K562 (cell line): Measurements from ENCODE around the gene NFYC. TPM values are rescaled to one million over a fixed set of nuclear protein-coding genes. Genes with fewer than 3 reads are reported as not detected.

Source experiments
- ATF1 ChIP-seq, 2 experiments: fragments of 450-650 bp in 1 of 2; IDR thresholded peaks; 2 replicates each; pipeline ENCODE4 v1.6.1; 2016; ENCODE audit warnings: missing compliant biosample characterization in 1 of 2, missing genetic modification characterization in 1 of 2
- CBX5 ChIP-seq: IDR thresholded peaks from 2 replicates; pipeline ENCODE4 v1.6.1; 2014; ENCODE audit warnings: low read depth, borderline replicate concordance
- CREB5 ChIP-seq: fragments of 250-450 bp; sonication (Bioruptor Pico); IDR thresholded peaks from 2 replicates; pipeline ENCODE4 v1.5.0; 2020; ENCODE audit warnings: mild to moderate bottlenecking
- DNMT1 ChIP-seq: fragments of 450-650 bp; IDR thresholded peaks from 2 replicates; pipeline ENCODE4 v1.6.1; 2016; ENCODE audit warnings: antibody characterized with exemption, mild to moderate bottlenecking
- ELK1 ChIP-seq: sonication (generic); formaldehyde crosslinking; IDR thresholded peaks from 2 replicates; pipeline ENCODE4 v1.8.1; 2022; ENCODE audit warnings: missing genetic modification reagents
- FOXM1 ChIP-seq, 2 experiments: fragments of 450-650 bp in 1 of 2; sonication (generic) in 1 of 2; formaldehyde crosslinking in 1 of 2; IDR thresholded peaks; 2 replicates each; pipeline versions ENCODE4 v1.6.1 to v1.9.0; 2017 to 2022; ENCODE audit warnings: low read depth in 2 of 2, mild to moderate bottlenecking in 2 of 2, missing genetic modification reagents in 1 of 2, moderate library complexity in 1 of 2
- MCM5 ChIP-seq: fragments of 450-650 bp; IDR thresholded peaks from 2 replicates; pipeline ENCODE4 v1.6.1; 2016; ENCODE audit warnings: low read depth
- MED1 ChIP-seq: sonication (generic); formaldehyde crosslinking; IDR thresholded peaks from 2 replicates; pipeline ENCODE4 v1.8.1; 2023; ENCODE audit warnings: missing genetic modification reagents, borderline replicate concordance
- PCBP1 ChIP-seq: fragments of 200-400 bp; formaldehyde crosslinking; IDR thresholded peaks from 2 replicates; pipeline ENCODE4 v1.6.1; 2018; ENCODE audit warnings: mild to moderate bottlenecking, low read depth, low read length; ENCODE audit not compliant: poor library complexity, severe bottlenecking
- PCBP2 ChIP-seq: fragments of 200-400 bp; formaldehyde crosslinking; IDR thresholded peaks from 2 replicates; pipeline ENCODE4 v1.6.1; 2018; ENCODE audit warnings: low read length, low read depth, mild to moderate bottlenecking, moderate library complexity; ENCODE audit not compliant: poor library complexity, severe bottlenecking
- PRDM10 ChIP-seq: fragments of 450-650 bp; IDR thresholded peaks from 2 replicates; pipeline ENCODE4 v1.6.1; 2018; ENCODE audit not compliant: partially characterized antibody
- SIX5 ChIP-seq, 2 experiments: IDR thresholded peaks; 2 replicates each; pipeline ENCODE4 v1.6.1; 2011; ENCODE audit warnings: low read length in 2 of 2, borderline replicate concordance in 1 of 2, low read depth in 1 of 2, mild to moderate bottlenecking in 1 of 2, moderate library complexity in 1 of 2; ENCODE audit not compliant: insufficient read depth in 1 of 2
- THAP7 ChIP-seq: fragments of 250-450 bp; sonication (Bioruptor Pico); IDR thresholded peaks from 2 replicates; pipeline ENCODE4 v1.5.0; 2021
- ZNF134 ChIP-seq: fragments of 250-450 bp; sonication (Bioruptor Pico); conservative IDR thresholded peaks from 2 replicates; pipeline ENCODE4 v1.4.0; 2020
- ZNF23 ChIP-seq: fragments of 250-450 bp; sonication (Bioruptor Pico); IDR thresholded peaks from 2 replicates; pipeline ENCODE4 v1.4.0; 2020; ENCODE audit warnings: mild to moderate bottlenecking
- ZNF280B ChIP-seq: fragments of 250-450 bp; sonication (Bioruptor Pico); IDR thresholded peaks from 2 replicates; pipeline ENCODE4 v1.5.1; 2021; ENCODE audit warnings: mild to moderate bottlenecking
- ZNF507 ChIP-seq: conservative IDR thresholded peaks from 2 replicates; pipeline ENCODE4 v1.6.1; 2017; ENCODE audit warnings: missing genetic modification characterization, missing compliant biosample characterization
- ZNF785 ChIP-seq: fragments of 250-450 bp; sonication (Bioruptor Pico); IDR thresholded peaks from 2 replicates; pipeline ENCODE4 v1.4.0; 2020; ENCODE audit warnings: mild to moderate bottlenecking
- polyA plus RNA-seq, 8 experiments: library from polyadenylated mRNA; depleted of rRNA in 4 of 8; stranded (reverse) in 5 of 8; unstranded in 3 of 8; fragments of >200 nt; fragmentation: Nextera tagmentation in 2 of 8; fragmentation: Illumina TruSeq in 1 of 8; extraction: Ambion mirVana in 2 of 8; extraction: Trizol in 1 of 8; gene quantifications; 2 replicates each; pipeline versions ENCODE4 v1.2.1 to v1.2.3, GENCODE V29; 2011 to 2014; ENCODE audit warnings: inconsistent platforms in 1 of 8, missing spikeins in 1 of 8
- total RNA-seq, 7 experiments: library from RNA; depleted of rRNA in 6 of 7; stranded (reverse); fragments of >200 nt in 6 of 7; fragmentation: Illumina TruSeq in 2 of 7; extraction: Trizol in 2 of 7; gene quantifications; 2 replicates each; pipeline versions ENCODE4 v1.2.1 to v1.2.3, GENCODE V29; 2011 to 2021; ENCODE audit warnings: low replicate concordance in 1 of 7

Gene NFYC
- total and polyA plus RNA-seq, 9 of the 15 experiments (the other 6 are each of a cell fraction or from before 2014, with no cell fraction given), result 4.8 to 59.8 (median 41.1) TPM

GRCh38 chr1:40711465-40712404, 20.2 kb downstream of the NFYC start (continued):
- TF ChIP-seq ZNF280B (CRISPR knock-in tag), result no peak
- TF ChIP-seq DNMT1, result no peak
- no peak for TF ChIP-seq CBX5
- no peak for TF ChIP-seq FOXM1 (IDR thresholded peaks at IDR 0.05; ENCODE audit: low read depth)
- no peak for TF ChIP-seq FOXM1 (CRISPR knock-in tag; IDR thresholded peaks at IDR 0.05; ENCODE audit: low read depth)
- no peak for TF ChIP-seq MED1 (CRISPR knock-in tag)
- no peak for TF ChIP-seq ZNF23 (CRISPR knock-in tag)
- TF ChIP-seq PRDM10, result peak; percentile 48
- TF ChIP-seq THAP7 (CRISPR knock-in tag), result no peak
- no peak for TF ChIP-seq ATF1 (CRISPR knock-in tag; IDR thresholded peaks at IDR 0.05)
- TF ChIP-seq ATF1 (tag; IDR thresholded peaks at IDR 0.05), result 0 out of 2 replicates have a peak, but pooled peaks have one; percentile 10
- TF ChIP-seq SIX5 (IDR thresholded peaks at IDR 0.05; ENCODE audit: borderline replicate concordance in 1 of 2, insufficient read depth in 1 of 2, low read depth in 1 of 2, low read length in 2 of 2), result no peak
- TF ChIP-seq ZNF507 (tag), result no peak
- TF ChIP-seq PCBP2, result no peak
- no peak for TF ChIP-seq CREB5 (CRISPR knock-in tag)
- TF ChIP-seq PCBP1, result no peak
- no peak for TF ChIP-seq ZNF785
- no peak for TF ChIP-seq ZNF134 (CRISPR knock-in tag)
- TF ChIP-seq ELK1 (CRISPR knock-in tag), result no peak
- no peak for TF ChIP-seq MCM5
